HG03460 (cell line): Measurements from ENCODE around the gene ZNF195.
"Not testable (repeated sequence)": the region's sequence is repeated elsewhere in the genome, so short reads cannot be mapped to it uniquely, and the experiment has no call there.

ENCODE experiments used
- ATAC-seq: cut with Tn5 transposase; IDR thresholded peaks from one replicate; pipeline ENCODE4 v1.9.1; 2021; ENCODE audit not compliant: unreplicated experiment

ZNF195 gene

DNA sequence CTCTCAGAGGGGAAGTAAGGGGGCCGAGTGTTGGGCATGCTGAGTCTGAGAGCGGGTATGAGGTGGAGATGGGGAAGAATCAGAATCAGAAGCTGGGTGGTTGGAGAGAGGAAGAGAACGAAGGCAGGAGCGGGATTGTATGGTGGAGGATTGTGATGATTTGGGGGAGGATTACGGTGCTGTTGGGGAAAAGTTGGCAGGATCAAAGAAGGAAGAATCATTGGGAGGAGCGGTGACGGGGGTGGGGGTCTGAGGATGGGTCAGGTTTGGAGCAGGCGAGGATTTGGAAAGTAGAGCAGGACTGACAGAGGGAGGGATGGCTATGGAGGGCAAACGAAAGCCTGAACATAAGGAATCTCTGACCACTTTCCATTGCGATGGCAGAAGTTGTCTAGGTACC is 22.1 kb downstream of the ZNF195 start:
- ATAC-seq = no peak

- no peak for ATAC-seq
Measured at GRCh38 chr11:3353066-3353465, 25.9 kb downstream of the ZNF195 start.

GRCh38 chr11:3347127-3347526 is 31.8 kb downstream of the ZNF195 start:
- no peak for ATAC-seq

GRCh38 chr11:3346587-3346986 is 32.4 kb downstream of the ZNF195 start:
- ATAC-seq = no peak

GRCh38 chr11:3345736-3346135 is 33.2 kb downstream of the ZNF195 start:
- ATAC-seq = no peak

- ATAC-seq = no peak
Measured at GRCh38 chr11:3344327-3345174, 34.4 kb downstream of the ZNF195 start.

DNA sequence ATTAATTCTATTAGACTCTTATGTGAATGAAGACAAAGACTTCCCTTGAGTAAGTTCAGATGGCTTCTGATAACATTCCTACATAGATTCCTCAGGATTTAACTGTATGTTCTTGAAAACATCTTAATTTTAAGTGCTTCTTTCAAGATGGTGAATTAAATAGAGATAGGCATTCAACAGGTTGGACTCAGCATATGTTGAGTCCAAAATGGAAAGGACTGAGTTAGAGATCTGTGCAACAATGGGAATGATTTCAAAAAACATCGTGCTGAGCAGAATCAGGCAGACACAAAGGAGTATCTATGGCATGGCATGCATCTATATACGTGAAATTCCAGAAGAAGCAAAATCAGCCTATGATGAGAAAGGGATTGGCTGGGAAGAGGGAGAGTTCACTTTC is 36.2 kb downstream of the ZNF195 start:
- ATAC-seq = no peak

GRCh38 chr11:3341298-3341697 is 37.6 kb downstream of the ZNF195 start:
- no peak for ATAC-seq

DNA sequence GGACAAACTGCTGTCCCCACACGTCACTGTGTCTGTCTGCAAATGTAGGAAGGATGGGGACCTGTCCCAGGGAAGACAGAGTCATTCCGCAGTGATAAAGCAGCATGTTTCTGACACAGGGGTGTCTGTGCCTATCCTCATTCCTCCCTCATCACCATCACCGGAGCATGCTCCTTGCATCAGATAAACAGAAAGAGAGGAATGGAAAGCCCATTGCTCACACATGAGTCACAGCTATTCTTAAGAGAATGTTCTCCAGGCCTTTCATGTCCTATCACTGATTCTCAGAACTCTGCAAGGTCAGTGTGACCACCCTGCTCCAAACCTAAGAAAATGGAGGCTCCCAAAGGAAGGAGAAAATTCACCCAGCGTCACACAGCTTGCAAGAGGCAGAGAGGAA is 38.9 kb downstream of the ZNF195 start:
- ATAC-seq = no peak

DNA sequence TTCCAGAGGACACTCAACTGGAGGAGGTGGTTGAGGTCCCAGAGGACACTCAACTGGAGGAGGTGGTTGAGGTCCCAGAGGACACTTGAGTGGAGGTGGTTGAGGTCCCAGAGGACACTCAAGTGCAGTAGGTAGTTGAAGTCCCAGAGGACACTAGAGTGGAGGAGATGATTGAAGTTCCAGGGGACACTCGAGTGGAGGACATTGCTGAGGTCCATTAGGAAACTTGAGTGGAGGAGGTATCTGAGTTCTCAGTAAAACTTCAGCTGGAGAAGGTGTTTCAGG is 39.7 kb downstream of the ZNF195 start:
- ATAC-seq = no peak

GRCh38 chr11:3338569-3339339 is 40.2 kb downstream of the ZNF195 start:
- ATAC-seq = no peak

DNA sequence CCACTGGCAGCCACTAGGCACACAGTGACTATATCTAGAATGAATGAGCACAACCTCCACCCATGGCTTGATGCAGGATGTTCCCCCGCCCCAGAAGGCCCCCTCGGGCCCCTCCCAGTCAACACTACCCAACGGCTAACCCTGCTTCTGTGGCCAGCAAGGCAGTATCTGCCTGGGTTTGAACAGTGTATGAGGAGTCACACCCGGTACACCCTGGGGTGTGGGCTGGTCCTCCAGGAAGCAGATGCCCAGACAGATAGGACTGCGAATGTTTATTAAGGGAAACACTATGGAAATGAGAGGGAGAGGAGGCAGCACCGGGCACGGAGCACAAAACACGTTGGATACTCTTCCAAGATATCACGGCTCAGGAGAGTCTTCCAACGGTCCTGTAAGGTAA is 42.5 kb downstream of the ZNF195 start:
- ATAC-seq = not testable (repeated sequence)

DNA sequence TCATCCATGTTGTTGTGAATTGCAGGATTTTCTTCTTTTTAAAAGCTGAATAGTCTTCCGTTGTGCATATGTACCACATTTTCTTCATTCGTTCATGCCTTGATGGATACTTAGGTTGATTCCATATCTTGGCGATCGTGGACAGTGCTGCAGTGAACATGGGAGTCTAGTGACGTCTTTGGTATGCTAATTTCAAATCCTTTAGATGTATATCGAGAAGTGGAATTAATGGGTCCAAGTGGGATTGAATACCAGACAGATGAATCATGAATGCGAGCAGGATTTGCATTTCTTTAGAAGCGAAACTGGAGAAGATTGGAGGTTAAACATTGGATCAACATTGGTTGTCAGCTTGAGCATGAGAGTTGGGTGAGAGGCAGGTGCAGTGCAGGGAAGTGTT is 45.8 kb downstream of the ZNF195 start:
- not testable (repeated sequence) for ATAC-seq

DNA sequence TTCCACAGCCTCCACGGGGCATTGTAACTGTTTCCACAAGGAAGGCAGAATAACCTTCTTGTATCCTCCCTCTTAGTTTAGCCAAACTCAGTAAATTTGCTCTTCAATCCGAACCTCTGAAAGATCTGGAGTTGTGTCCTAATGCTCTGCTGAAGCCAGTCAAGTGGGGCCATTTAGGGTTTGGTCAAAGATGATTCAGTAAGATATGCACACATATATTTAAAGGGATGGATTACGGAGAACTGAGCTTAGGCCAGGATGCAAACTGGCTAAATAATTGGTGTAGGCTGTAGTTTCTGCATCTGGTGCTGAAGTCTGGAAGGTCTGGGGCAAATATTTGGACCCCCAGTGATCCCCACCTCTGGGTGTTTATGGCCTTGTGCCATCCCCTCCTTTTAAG is 47.9 kb downstream of the ZNF195 start:
- ATAC-seq = not testable (repeated sequence)

DNA sequence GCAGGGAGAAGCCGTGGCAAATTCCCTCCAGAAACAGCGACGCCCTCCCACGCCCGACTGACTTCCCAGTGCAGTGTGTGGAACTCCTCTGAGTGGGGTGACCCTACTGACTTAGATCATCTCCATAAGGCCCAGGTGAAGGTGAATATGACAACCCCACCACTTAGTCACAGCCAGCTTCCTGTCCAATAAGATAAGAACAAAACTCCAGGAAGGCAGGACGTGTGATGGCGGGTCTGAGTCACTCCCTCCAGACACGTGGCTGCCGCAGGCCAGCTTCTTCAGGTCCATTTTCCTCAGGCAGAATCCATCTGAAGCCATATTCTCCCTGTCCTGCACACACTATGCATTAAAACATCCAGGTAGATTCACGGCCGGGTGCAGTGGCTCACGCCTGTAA is 48.9 kb downstream of the ZNF195 start:
- not testable (repeated sequence) for ATAC-seq

DNA sequence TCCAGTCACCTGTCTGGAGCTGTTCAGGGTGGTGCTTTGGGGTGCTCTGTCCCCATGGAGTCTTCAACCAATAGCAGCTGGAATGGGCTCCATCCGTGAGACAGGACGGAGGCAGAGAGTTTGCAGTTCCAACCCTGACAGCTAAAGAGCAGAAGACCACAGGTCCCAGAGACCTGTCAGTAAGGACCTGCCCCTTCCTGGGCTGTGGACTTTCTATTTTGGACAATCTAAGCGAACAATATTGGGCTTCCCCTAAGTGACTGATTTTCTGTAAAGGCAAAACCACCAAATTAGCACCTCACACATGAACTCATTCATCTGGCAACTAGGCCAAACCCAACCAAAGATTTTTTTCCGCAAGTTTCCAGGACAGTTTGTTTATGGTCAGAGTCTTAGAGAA is 50.4 kb downstream of the ZNF195 start:
- ATAC-seq = not testable (repeated sequence)

DNA sequence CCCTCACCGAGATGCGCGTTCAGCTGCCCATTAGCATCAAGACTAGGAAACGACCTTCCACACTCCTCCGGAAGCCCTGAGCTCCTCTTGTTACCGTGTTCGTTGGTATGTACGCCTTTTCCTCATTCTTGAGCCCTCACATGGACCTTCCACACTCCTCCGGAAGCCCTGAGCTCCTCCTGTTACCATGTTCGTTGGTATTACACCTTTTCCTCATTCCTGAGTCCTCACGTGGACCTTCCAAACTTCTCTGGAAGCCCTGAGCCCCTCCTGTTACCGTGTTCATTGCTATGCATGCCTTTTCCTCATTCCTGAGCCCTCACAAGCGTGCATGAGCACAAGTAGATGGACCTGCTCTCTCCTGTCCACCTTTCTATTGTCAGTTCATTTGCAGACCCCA is 52.5 kb downstream of the ZNF195 start:
- not testable (repeated sequence) for ATAC-seq

DNA sequence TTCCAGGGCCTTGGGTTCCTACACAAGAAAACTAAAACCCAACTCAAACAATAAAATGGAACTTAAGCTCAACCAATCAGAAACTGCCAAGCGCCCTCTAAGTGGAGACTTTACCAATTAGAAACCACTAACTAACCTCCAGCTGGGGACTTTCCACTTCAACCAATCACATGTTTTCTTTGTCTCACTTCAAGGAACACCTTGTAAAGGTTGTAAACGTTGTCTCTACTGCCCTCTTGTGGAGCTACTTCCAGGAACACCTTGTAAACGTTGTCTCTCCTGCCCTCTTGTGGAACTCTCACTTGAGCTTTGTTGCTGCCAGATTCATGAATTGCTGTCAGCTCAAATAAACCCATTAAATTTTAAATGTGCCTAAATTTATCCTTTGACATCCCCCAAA is 54.2 kb downstream of the ZNF195 start:
- ATAC-seq = not testable (repeated sequence)
